ENCODE results near the gene DENND4C.
"Not testable (repeated sequence)": the region's sequence is repeated elsewhere in the genome, so short reads cannot be mapped to it uniquely, and the experiment has no call there.

The DENND4C gene

DNA sequence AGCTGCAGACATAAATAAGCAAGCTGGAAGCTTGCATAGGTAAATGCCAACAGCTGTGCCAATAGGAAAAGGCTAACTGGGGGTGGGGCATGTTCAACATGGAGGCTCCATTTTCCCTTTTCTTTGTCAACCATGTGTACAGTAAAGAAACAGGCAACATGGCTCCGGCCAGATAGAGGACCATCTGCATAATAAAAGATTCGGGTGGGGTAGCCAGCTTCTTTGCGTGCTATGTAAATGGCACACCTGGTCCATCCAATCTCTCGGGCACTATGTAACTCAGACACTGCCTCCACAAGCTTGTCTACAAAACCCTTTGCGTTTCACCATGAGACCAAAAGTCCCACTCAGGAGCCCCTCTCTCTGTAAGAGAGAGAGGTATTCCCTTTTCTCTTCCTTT is 41.7 kb upstream of the DENND4C start:
- no peak overlapping the region for H3K4me3 ChIP-seq (ENCODE audit: low read depth, low read length)
- TF ChIP-seq, protein P1, sequence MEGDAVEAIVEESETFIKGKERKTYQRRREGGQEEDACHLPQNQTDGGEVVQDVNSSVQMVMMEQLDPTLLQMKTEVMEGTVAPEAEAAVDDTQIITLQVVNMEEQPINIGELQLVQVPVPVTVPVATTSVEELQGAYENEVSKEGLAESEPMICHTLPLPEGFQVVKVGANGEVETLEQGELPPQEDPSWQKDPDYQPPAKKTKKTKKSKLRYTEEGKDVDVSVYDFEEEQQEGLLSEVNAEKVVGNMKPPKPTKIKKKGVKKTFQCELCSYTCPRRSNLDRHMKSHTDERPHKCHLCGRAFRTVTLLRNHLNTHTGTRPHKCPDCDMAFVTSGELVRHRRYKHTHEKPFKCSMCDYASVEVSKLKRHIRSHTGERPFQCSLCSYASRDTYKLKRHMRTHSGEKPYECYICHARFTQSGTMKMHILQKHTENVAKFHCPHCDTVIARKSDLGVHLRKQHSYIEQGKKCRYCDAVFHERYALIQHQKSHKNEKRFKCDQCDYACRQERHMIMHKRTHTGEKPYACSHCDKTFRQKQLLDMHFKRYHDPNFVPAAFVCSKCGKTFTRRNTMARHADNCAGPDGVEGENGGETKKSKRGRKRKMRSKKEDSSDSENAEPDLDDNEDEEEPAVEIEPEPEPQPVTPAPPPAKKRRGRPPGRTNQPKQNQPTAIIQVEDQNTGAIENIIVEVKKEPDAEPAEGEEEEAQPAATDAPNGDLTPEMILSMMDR (IDR thresholded peaks at IDR 0.05; ENCODE audit: borderline replicate concordance, insufficient read depth, low read depth, low read length) = no peak

DNA sequence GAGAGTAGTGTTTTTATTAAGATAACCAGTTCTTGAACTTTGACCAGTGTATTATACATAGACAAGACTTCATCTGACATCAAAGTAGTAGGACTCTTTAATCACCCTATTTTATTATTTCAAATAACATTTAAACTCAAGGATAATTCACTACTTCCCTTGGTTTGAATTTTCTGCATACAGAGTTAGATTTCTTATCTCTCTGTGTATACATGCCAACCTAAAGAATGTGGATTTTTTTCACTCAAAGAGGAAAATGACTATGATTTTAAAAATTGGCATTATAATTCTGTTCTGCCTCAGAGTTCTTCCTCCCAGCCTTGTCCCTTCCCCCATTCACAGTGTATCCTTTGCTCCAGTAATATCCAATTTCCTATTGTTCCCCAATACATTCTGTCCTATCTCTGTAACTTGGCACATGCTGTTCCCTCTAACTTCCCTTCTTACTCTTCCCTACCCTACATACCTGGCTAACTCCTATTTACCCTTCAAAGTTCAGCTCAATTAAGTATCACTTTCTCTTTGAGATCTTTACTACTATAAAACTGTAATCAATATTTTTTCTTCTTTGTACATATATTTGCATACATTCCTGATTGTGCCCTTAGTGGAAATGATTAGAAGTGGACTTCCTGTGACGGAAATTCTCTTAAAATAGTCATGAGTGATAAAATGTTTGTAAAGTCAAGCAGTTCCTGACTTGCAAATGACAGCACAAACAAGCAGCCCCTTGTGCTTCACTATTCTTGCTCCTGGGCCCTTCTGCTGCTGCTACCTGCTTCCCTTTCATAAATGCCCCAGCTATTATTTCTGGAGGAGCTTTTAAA is 38.1 kb upstream of the DENND4C start:
- TF ChIP-seq, protein P1 (IDR thresholded peaks at IDR 0.05; ENCODE audit: borderline replicate concordance, insufficient read depth, low read depth, low read length) = no peak
- H3K4me3 ChIP-seq (ENCODE audit: low read depth, low read length) = no peak overlapping the region

DNA sequence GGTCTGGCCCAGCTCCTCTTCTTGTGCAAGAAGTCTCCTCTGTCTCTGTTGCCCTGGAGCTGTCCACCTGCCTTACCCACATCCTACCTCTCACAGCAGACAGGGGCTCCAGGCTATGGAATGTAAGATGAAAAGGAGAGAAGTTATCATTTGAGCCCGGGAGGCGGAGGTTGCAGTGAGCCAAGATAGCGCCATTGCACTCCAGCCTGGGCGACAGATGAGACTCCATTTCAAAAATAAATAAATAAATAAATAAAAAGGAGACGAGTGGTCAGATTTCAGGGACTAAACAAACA is 37.5 kb upstream of the DENND4C start:
- TF ChIP-seq, protein P1 (IDR thresholded peaks at IDR 0.05; ENCODE audit: borderline replicate concordance, insufficient read depth, low read depth, low read length) = no peak
- H3K4me3 ChIP-seq (ENCODE audit: low read depth, low read length) = no peak overlapping the region

DNA sequence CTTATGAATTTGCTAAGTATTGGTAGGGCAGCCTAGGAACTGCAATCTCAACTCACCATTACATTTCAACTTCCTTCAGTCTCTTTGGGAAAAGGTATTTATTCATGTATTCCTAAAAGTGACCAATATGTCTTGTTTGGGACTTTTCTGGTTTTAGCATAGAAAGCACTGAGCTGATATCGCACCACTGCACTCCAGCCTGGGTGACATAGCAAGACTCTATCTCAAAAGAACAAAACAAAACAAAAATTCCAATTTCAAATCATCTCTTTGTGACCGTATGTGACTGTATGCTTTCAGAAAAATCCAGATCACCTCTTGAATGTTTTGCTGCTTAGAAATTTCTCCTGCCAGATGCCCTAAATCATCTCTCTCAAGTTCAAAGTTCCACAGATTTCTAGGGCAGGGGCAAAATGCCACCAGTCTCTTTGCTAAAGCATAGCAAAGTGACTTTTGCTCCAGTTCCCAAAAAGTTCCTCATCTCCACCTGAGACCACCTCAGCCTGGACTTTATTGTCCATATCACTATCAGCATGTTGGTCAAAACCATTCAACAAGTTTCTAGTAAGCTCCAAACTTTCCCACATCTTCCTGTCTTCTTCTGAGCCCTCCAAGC is 37.0 kb upstream of the DENND4C start:
- not testable (repeated sequence) for H3K4me3 ChIP-seq (ENCODE audit: low read depth, low read length)

DNA sequence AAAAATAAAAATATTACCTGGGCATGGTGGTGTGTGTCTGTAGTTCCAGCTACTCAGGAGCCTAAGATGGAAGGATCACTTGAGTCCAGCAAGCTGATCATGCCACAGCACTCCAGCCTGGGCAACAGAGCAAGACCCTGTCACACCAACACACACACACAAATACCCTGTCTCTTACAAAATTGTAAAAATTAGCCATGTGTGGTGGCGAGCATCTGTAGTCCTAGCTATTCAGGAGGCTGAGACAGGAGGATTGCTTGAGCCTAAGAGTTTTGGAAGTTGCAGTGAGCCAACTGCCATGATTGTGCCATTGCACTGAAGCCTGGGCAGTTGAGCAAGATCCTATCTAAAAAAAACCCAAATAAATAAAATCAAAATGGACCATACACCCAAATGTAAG is 32.1 kb upstream of the DENND4C start:
- H3K4me3 ChIP-seq (ENCODE audit: low read depth, low read length) = no peak overlapping the region
- TF ChIP-seq, protein P1 (IDR thresholded peaks at IDR 0.05; ENCODE audit: borderline replicate concordance, insufficient read depth, low read depth, low read length) = no peak

DNA sequence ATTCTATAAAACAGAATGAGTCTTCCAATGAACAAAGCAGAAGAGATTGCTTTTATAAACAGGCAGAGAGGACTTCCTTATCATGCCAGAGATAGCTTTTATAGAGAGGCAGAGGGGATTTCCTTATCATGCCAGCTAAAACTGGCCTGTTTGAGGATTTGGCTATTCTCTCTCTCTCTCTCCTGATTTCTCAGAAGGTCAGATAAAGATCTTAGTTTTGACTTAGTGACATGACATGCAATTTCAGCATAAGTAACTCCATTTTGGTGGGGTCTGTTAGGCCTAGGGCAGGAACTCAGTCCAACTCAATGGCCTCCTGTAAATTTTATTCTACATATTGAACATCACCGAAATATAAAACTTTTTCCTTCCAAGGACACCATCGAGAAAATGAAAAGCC is 31.5 kb upstream of the DENND4C start:
- H3K4me3 ChIP-seq (ENCODE audit: low read depth, low read length) = no peak overlapping the region
- TF ChIP-seq, protein P1 (IDR thresholded peaks at IDR 0.05; ENCODE audit: borderline replicate concordance, insufficient read depth, low read depth, low read length) = no peak

DNA sequence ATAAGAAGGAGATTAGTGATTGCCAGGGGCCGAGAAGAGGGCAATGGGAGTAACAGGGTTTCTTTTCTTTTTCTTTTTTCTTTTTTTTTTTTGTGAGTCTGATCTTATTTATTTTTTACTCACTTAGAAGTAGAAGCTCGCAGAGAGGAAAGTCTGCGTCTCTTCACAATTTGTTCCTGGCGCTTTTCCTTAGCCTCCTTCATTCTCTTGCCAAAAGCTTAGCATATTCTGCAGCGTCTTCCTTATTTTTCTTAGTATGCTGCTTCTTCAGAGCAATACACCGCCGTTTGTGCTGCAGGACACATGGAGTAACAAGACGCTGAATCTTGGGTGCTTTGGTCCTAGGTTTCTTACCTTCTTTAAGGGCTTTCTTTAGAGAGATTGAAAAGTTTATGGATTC is 30.3 kb upstream of the DENND4C start:
- TF ChIP-seq, protein P1 (IDR thresholded peaks at IDR 0.05; ENCODE audit: borderline replicate concordance, insufficient read depth, low read depth, low read length) = no peak
- H3K4me3 ChIP-seq (ENCODE audit: low read depth, low read length) = no peak overlapping the region

All from GM12875 (cell line).